GM11168 (cell line): Measurements from ENCODE around the gene OSBPL2.

Experiments
- in situ Hi-C: fragments of 300-500 bp; cut with MboI; formaldehyde crosslinking; loops from one replicate; pipeline ENCODE4 v1.12.0; 2022; ENCODE audit warnings: low sequenced_read_pairs; ENCODE audit not compliant: unreplicated experiment

Gene OSBPL2

GRCh38 chr20:62205618-62206387 lies 32.5 kb upstream of the OSBPL2 start:
- in situ Hi-C loops, result no loop called here

- in situ Hi-C loops, result no loop called here
Observed at GRCh38 chr20:62206388-62206775, 31.9 kb upstream of the OSBPL2 start.

GRCh38 chr20:62208061-62208794 lies 30.1 kb upstream of the OSBPL2 start:
- in situ Hi-C loops, result no loop called here

DNA sequence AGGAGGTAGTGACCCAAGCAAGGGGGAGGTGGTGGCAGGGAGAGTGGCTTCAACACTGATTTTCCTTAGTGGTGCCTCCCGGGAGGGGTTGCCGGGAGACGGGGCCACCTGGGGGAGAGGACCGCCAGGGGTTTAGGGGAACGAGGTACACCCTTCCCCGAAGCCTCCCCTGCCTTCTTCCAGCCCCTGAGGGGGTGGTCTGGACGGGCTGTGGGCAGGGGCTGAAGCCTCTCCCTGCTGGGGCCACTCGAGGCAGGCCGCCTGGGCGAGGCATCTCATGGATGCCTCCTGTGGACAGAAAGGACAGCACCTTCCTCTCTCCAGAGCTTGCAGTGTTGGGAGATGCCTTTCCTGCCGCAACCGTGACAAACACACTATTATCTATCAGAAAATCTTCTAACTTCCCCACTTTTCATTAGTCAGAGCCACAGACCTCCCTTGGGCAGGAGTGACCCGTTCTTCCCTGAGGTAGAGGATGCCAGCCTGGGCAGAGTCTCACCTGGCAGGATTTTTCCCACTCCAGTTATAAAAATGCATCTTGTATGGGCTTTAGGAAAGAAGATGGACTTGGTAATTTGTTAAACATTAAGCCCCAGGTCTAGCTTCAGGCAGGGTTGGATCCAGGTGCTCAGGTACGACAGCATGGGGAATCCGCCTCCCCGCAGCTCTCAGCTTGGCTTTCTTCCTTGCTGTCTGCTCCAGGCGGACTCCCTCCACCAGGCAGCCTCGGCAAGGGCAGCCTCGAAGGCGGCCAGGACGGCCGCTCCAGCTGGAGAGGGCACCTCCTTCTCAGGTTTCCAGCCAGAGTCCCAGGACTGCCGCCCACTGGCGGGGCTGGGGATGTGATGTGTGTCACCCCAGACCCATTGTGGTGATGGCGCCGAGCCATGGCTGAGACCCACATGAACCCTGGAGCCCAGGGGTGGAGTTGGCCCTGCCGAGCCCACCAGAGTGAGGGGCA lies 29.2 kb upstream of the OSBPL2 start:
- in situ Hi-C loops, result no loop called here

- in situ Hi-C loops, result no loop called here
Observed at GRCh38 chr20:62209850-62210495, 28.3 kb upstream of the OSBPL2 start.

DNA sequence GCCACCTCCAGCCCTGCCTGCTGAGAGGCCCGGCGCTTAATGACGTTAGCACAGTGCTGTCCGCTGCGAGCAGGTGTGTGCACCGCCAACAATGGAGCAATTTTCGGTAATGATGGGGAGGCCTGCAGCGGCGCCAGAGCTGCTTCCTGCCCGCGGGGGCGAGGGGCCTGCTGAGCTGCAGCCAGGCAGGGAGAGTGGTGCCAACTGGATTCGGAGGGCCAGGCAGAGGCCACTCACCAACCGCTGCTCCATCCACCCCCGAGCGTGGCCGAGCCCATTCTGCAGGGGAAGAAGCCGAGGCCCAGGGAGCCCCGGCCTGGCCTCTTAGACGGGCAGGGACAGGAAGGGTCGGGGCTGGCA lies 27.8 kb upstream of the OSBPL2 start:
- in situ Hi-C loops, result no loop called here

DNA sequence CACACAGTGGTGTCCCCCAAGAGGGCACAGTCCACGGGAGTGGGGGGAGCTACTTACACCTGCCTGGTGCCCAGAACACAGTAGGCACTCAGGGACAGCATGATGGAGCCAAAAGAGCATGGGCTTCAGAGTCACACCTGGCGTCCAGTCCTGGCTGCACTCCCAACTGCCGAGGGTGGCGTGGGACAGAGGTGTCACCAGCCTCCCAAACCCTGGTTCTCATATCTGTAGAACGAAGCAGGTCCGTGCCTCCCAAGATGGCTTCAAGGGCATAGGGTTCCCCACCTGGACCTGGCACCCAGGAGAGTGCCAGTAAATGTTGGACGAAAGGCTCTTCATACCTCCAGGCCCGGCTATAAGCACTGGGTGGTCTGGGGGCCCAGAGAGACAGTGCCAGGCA lies 27.1 kb upstream of the OSBPL2 start:
- in situ Hi-C loops, result no loop called here

DNA sequence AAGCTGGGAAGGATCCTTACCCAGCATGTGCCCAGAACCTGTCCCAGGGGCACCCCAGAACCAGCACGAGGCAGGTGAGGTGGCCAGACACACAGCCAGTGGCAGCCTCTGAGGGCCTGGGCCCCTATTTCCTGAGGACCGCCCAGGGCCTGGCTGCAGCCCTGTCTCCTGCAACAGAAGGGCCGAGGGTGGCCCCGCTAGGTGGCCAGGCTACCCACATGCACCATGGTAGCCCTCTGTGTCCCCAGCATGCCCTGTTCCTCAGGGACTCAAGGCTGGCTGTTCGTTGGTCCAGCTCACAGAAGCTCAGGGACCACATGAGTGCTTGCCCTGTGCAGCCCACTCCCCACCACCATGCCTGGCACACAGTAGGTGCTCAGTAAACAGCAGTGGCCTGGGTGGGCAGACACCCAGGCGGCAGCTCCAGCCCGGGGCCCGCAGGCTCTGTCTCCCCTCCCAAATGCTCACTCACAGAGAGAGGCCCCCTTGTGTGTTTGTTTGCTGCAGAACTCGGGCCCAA lies 26.5 kb upstream of the OSBPL2 start:
- in situ Hi-C loops, result no loop called here

DNA sequence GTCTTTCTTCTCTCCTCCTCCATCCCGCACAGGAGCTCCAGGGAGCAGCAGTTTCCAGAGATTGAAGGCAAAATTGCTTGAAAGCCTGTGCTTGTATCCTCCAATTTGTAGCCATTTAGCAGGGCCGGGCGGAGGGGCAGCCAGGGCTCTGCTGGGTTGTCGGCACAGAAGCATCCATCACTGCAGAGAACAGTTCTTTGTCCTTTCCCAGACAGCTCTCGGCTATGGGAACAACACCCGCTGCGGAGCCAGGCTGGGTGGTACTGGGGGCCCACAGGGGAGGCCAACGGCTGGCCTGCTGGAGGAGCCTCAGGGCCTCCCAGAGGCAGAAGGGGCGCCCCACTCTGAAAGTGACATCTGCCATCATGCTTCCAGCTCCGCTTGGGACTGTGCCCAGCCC lies 26.0 kb upstream of the OSBPL2 start:
- in situ Hi-C loops, result no loop called here

DNA sequence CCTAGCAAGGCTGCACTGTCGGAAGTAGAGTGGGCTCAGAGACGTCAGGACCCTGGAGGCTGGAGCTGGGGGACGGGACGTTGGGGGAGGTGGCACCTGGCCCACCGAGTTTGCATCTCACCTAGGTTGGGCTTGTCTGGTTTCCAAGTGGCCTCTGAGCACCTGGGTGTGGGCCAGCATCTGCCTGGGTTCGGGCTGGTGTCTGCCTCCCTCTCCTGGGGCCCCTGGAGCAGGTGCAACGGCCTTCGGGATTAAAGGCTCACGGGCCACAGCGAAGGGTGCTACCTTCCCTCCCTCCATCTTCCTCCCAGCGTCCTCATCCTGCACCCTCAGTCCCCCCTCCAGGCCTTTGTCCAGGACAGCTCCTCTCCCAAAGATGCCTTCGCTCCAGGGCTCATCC lies 24.3 kb upstream of the OSBPL2 start:
- in situ Hi-C loops, result no loop called here

DNA sequence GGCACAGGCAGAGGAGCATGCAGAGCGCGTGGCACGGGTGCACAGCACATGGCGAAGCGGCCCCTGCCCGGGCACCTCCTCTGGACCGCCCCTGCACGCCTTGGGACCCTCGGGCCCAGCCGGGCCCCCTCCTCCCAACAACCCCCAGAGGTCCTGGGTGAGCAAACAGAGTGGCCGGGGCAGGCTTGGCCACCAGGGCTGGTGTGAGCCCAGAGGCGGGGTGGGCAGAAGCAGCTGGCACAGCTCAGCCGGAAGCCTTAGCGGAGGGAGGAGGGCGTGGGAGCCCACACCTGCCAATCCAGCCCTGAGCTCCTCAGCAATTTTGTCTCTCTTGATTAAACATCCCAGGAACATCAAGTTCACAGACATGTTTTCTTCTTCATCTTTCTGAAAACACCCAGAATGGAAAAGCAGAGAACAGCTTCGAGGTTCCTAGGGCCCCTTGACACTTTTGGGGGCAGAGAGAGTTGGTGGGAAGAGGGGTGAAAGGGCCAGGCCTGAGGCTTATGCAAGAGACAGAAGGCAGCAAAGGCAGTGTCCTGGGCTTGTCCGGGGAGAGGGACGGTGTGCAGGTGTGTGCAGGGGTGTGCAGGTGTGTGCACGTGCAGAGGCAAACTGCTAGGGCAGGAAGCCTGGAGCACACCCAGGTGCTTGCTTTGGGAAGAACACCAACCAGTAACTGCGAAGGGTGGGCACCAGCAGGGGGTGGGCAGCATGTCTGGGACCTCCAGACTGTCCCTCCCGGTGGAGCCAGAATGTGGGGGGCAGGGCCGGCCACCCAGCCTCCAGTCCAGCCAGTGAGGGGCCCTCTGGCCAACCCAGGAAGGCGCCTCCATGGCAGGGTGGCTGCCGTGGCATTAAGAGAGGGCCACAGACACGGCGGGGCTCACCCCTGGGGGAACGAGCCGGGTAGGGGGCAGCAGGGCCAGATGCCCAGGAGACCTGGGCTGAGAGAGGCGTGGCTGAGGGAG lies 23.0 kb upstream of the OSBPL2 start:
- in situ Hi-C loops, result no loop called here

DNA sequence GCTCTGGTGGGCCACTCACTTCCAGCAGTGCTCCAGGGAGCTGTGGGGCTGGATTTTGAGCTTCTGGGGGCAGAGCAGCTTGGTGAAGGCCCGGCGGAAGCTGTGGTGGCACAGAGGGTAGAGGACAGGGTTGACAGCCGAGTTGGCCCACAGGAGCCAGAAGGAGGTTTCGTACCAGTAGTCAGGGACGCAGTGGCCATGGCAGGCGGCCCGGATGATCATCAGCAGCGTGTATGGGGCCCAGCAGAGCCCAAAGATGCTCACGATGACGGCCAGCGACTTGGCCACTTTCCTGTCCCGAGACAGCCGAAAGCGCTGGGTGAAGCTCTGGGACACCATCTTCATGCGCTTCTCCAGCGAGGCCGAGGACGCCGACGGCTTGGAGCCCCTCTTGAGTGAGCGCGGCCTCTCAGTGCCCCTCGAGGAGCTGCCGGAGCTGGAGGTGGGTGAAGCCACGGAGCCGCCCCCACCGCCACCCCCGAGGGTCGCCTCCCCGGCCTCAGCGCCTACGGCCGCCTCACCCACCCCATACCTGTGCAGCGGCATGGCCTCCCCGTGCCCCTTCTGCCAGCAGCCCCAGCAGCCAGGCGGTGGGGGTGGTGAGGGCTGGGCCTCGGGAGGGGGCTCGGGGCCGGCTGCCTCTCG lies 22.2 kb upstream of the OSBPL2 start:
- in situ Hi-C loops, result no loop called here

DNA sequence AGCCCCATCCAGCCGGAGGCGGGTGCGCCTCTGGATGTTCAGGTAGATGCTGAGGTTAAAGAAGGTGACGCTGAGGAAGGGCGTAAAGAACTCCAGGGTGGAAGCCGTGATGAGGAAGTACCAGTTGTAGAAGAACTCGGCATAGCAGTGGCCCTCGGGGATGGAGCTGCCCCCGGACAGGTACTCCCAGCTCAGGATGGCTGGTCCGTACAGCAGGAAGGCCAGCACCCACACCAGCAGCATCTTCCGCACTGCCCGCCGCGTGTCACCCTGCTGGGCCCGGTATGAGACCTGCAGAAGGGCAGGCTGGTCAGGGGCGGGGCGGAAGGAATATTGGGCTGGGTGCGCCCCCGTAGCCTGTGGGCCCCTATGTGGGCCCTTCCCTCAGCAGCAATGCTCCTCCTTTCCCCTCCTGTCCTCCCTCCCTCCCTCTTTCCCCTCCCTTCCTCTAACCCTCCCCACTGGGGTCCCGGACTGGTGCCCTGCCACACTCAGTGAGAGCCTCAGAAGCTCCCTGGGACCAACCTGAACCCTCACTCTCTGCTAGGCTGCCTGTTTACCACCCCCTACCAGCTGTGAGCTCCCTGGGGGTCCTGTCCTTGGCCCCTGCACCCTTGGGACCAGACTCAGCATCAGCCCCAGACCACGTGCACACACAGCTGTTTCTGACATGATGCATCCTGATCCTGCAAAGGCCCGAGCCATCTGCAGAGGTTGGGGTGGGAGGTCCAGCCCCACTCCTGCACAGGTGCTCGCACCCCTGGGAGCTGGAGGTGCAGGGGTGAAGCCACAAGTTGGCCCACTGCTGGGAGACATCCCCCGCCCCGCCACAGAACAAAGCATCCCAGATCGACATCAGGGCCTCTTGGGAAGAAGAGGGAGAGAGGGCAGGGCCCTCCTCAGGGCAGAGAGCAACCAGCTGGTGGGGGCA lies 21.4 kb upstream of the OSBPL2 start:
- in situ Hi-C loops, result no loop called here

DNA sequence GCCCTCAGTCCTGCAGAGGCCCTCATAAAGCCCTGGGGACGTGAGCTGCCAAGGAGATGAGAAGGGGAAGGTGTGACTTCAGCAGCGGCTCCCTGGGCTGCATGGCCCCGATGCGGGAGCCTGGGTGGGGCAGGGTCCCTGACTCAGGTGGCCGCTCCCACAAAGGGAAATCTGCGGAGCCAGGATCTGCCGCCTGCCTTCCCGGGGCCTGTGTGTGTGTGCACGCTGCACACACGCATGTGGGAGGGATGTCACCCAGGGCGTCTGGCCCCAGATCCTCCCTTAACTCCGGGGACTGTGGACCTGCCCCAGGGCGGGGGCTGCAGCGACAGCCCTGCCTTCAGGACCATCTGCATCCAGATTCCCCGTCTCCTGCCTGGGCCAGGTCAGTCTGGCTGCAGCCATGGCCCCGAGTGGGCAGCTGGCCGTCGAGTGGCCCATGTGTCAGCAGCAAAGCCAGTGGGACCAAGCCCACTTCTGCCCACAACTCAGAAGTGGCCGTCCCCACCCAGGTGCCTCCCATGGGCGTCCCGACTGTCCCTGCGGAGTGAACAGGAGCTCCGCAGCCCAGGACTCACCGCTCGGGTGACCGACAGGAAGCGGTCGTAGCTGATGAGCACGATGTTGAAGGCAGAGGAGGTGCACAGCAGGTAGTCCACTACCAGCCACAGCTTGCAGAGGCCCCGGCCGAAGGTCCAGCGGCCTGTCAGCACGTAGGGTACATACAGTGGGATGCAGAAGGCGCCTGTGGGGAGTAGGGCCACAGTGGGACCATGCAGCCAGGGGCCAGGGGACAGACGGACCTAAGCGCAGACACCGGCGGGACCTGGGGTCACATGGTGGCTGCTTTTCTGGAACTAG lies 20.2 kb upstream of the OSBPL2 start:
- in situ Hi-C loops, result no loop called here

DNA sequence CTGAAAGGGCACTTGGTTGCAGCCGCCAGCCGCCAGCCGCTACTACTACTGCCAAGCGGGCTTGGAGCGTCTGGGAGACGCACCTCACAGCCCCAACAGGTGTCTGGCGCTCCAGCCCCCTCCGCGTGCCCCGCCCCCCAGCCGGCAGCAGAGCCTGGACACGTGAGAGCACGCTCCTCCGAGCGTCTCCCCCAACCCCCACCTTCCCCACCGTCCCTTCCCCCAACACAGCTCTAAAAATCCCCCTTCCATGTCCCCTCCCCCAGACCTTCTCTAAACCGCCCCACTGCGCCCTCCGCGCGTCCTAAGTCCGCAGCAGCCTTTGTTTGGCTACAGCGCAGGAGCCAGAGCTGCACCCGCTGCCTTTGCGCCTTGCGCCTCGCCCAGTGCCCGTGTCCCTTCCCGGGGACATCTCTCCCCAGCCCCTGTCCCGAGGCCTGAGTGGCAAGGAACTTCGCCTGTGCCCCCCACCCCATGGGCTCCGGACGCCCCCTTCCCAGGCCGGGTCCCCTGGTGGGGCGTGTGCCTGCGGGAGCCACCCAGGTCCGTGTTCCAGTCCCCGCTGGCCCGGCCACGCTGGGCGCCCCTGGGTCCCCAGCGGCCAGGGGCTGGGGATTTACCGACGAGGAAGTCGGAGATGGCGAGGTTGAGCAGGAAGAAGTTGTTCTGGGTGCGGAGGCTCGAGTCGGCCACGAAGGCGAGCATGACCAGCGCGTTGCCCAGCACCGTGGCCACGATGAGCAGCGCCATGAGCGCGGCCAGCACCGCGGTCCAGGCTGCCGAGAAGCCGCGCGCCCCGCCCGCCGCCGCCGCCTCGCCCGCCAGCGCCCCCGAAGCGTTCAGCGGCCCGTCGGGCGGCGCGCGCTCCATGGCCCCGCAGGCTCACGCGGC lies 19.0 kb upstream of the OSBPL2 start:
- in situ Hi-C loops, result no loop called here
